Tibial artery (tissue), 4 donors: Measurements from ENCODE around the gene WARS2.
A peak's percentile ranks its signal among the peaks of the same experiment; 100 is the strongest.

Source experiments
- DNase-seq, 2 donors: peaks; one replicate each; pipeline ENCODE4 v3.0.0-alpha.2; 2019
- H3K27ac ChIP-seq, 2 donors: fragments of 200-600 bp; sonication (generic) in 1 of 2; 1 replicate in 1 of 2; 2 replicates in 1 of 2; pipeline ENCODE4 v1.5.1; 2018 to 2019; ENCODE audit warnings: mild to moderate bottlenecking in 1 of 2
- H3K27me3 ChIP-seq, 2 donors: fragments of 200-600 bp; sonication (generic) in 1 of 2; one replicate each; pipeline versions ENCODE4 v1.5.1 to v1.6.0; 2016 to 2019
- H3K36me3 ChIP-seq, 3 donors: fragments of 200-600 bp; sonication (generic) in 2 of 3; one replicate each; pipeline ENCODE4 v1.5.1; 2016 to 2019; ENCODE audit warnings: mild to moderate bottlenecking in 2 of 3
- H3K4me1 ChIP-seq, 4 donors: fragments of 200-600 bp; sonication (generic) in 2 of 4; 1 replicate in 3 of 4; 2 replicates in 1 of 4; pipeline ENCODE4 v1.5.1; 2016 to 2019
- H3K4me3 ChIP-seq, 2 donors: fragments of 200-600 bp; sonication (generic) in 1 of 2; 1 replicate in 1 of 2; 2 replicates in 1 of 2; pipeline ENCODE4 v1.5.1; 2018 to 2019; ENCODE audit warnings: mild to moderate bottlenecking in 2 of 2
- H3K9me3 ChIP-seq, 3 donors: fragments of 200-600 bp; sonication (generic) in 1 of 3; one replicate each; pipeline ENCODE4 v1.5.1; 2016 to 2019
- CTCF ChIP-seq, 2 experiments: fragments of 200-600 bp in 1 of 2; fragments of 450-650 bp in 1 of 2; IDR thresholded peaks; one replicate each; pipeline ENCODE4 v1.5.1; 2017 to 2019; ENCODE audit warnings: antibody characterized with exemption in 2 of 2, mild to moderate bottlenecking in 1 of 2, moderate library complexity in 1 of 2
- intact Hi-C: fragments of 100-400 bp; cut with DNase I; formaldehyde crosslinking; loops from one replicate; pipeline ENCODE4 v1.15.0; 2023; ENCODE audit warnings: low total_unique reads

WARS2 gene

GRCh38 chr1:119009312-119009655, 131.2 kb downstream of the WARS2 start:
- Histone ChIP-seq H3K27me3 (peaks cover 4 to 27% of the 10 kb centered on the region in 2 donors), H3K9me3 (peaks cover 0 to 8% (median 8%) of the 10 kb centered on the region in 3 donors), H3K4me3 (no peak overlapping the region), H3K4me1 (peaks cover 3 to 28% (median 11%) of the 10 kb centered on the region in 4 donors), H3K27ac (no peak overlapping the region), H3K36me3 (no peaks in the 10 kb centered on the region)
- TF ChIP-seq CTCF (IDR thresholded peaks at IDR 0.05) = no peak
- no peak for DNase-seq
- intact Hi-C loops = loop anchor here (5.0 kb wide), 1 partner anchor 857 kb away; no protein-coding TSS in a partner anchor

GRCh38 chr1:119008483-119009311, 131.8 kb downstream of the WARS2 start:
- H3K36me3 ChIP-seq = no peaks in the 10 kb centered on the region
- H3K9me3 ChIP-seq = peaks cover 0 to 8% (median 8%) of the 10 kb centered on the region in 3 donors
- peaks cover 4 to 27% of the 10 kb centered on the region in 2 donors for H3K27me3 ChIP-seq
- peak in 1 of 2 donors; percentile 67 for DNase-seq
- intact Hi-C loops = loop anchor here (5.0 kb wide), 1 partner anchor 856 kb away; no protein-coding TSS in a partner anchor
- H3K4me1 ChIP-seq = peaks cover 3 to 28% (median 11%) of the 10 kb centered on the region in 4 donors
- H3K27ac ChIP-seq = peak overlapping the region in 1 of 2 donors; percentile 20
- H3K4me3 ChIP-seq = peak overlapping the region; percentile 27 to 46
- TF ChIP-seq CTCF (IDR thresholded peaks at IDR 0.05) = peak; percentile 71 to 76

- H3K27me3 ChIP-seq = peaks cover 4 to 31% of the 10 kb centered on the region in 2 donors
- intact Hi-C loops = loop anchor here (5.0 kb wide), 1 partner anchor 856 kb away; no protein-coding TSS in a partner anchor
- no peak overlapping the region for H3K27ac ChIP-seq
- H3K4me1 ChIP-seq = peaks cover 3 to 28% (median 11%) of the 10 kb centered on the region in 4 donors
- H3K4me3 ChIP-seq = peak overlapping the region; percentile 27 to 46
- no peak for DNase-seq
- no peak for TF ChIP-seq CTCF (IDR thresholded peaks at IDR 0.05)
- peaks cover 0 to 8% (median 8%) of the 10 kb centered on the region in 3 donors for H3K9me3 ChIP-seq
- H3K36me3 ChIP-seq = no peaks in the 10 kb centered on the region
These were observed 132.6 kb downstream of the WARS2 start for GRCh38 chr1:119007670-119008482.

GRCh38 chr1:119007339-119007669, 133.1 kb downstream of the WARS2 start:
- no peak overlapping the region for H3K4me3 ChIP-seq
- no peak for DNase-seq
- no peak for TF ChIP-seq CTCF (IDR thresholded peaks at IDR 0.05)
- peaks cover 4 to 31% of the 10 kb centered on the region in 2 donors for H3K27me3 ChIP-seq
- intact Hi-C loops = loop anchor here (5.0 kb wide), 1 partner anchor 855 kb away; no protein-coding TSS in a partner anchor
- peaks cover 3 to 28% (median 12%) of the 10 kb centered on the region in 4 donors for H3K4me1 ChIP-seq
- no peaks in the 10 kb centered on the region for H3K36me3 ChIP-seq
- peaks cover 0 to 8% (median 8%) of the 10 kb centered on the region in 3 donors for H3K9me3 ChIP-seq
- no peak overlapping the region for H3K27ac ChIP-seq

GRCh38 chr1:119006406-119007279, 133.8 kb downstream of the WARS2 start:
- H3K27ac ChIP-seq = no peak overlapping the region
- peak overlapping the region; percentile 9 for H3K4me3 ChIP-seq
- peaks cover 3 to 30% (median 16%) of the 10 kb centered on the region in 4 donors for H3K4me1 ChIP-seq
- H3K27me3 ChIP-seq = peaks cover 4 to 31% of the 10 kb centered on the region in 2 donors
- peaks cover 0 to 8% (median 8%) of the 10 kb centered on the region in 3 donors for H3K9me3 ChIP-seq
- intact Hi-C loops = loop anchor here (5.0 kb wide), 1 partner anchor 854 kb away; no protein-coding TSS in a partner anchor
- no peaks in the 10 kb centered on the region for H3K36me3 ChIP-seq
- no peak for DNase-seq
- TF ChIP-seq CTCF (IDR thresholded peaks at IDR 0.05) = no peak
